Liver (tissue), 9 donors: ENCODE measurements around the gene USP31. TPM values are rescaled to one million over a fixed set of nuclear protein-coding genes. Genes with fewer than 3 reads are reported as not detected.

Source experiments
- DNase-seq: peaks from one replicate; pipeline ENCODE4 v3.0.0-alpha.2; 2017; ENCODE audit warnings: low spot score
- H3K27ac ChIP-seq, 2 donors: one replicate each; pipeline ENCODE4 v1.7.0; 2013; ENCODE audit warnings: inconsistent platforms in 2 of 2, low read length in 2 of 2, control low read depth in 1 of 2, low read depth in 1 of 2, mild to moderate bottlenecking in 1 of 2
- H3K27me3 ChIP-seq, 4 donors: one replicate each; pipeline versions ENCODE4 v1.6.1 to v1.7.0; 2013; ENCODE audit warnings: low read length in 3 of 4, inconsistent platforms in 1 of 4, mild to moderate bottlenecking in 1 of 4, moderate library complexity in 1 of 4; ENCODE audit not compliant: control insufficient read depth in 4 of 4, insufficient read depth in 4 of 4
- H3K36me3 ChIP-seq, 4 donors: one replicate each; pipeline versions ENCODE4 v1.6.1 to v1.7.0; 2013; ENCODE audit warnings: low read length in 3 of 4, mild to moderate bottlenecking in 3 of 4, low read depth in 1 of 4, moderate library complexity in 1 of 4; ENCODE audit not compliant: control insufficient read depth in 4 of 4, insufficient read depth in 3 of 4
- H3K4me1 ChIP-seq, 4 donors: one replicate each; pipeline versions ENCODE4 v1.6.1 to v1.7.0; 2013; ENCODE audit warnings: low read length in 3 of 4, mild to moderate bottlenecking in 3 of 4, moderate library complexity in 1 of 4; ENCODE audit not compliant: control insufficient read depth in 4 of 4, insufficient read depth in 4 of 4
- H3K4me3 ChIP-seq, 3 donors: one replicate each; pipeline versions ENCODE4 v1.6.1 to v1.7.0; 2013; ENCODE audit warnings: low read length in 3 of 3, control low read depth in 1 of 3, low read depth in 1 of 3, mild to moderate bottlenecking in 1 of 3
- H3K9ac ChIP-seq, 2 donors: one replicate each; pipeline ENCODE4 v1.7.0; 2013; ENCODE audit warnings: low read length in 2 of 2, mild to moderate bottlenecking in 2 of 2, moderate library complexity in 2 of 2, control low read depth in 1 of 2, low read depth in 1 of 2
- H3K9me3 ChIP-seq, 4 donors: one replicate each; pipeline versions ENCODE4 v1.6.1 to v1.7.0; 2013; ENCODE audit warnings: low read length in 3 of 4; ENCODE audit not compliant: control insufficient read depth in 4 of 4
- EGR1 ChIP-seq, 2 donors: IDR thresholded peaks; 2 replicates each; pipeline ENCODE4 v1.6.1; 2016 to 2018; ENCODE audit warnings: antibody characterized with exemption in 2 of 2, low read depth in 2 of 2
- FOXA1 ChIP-seq: IDR thresholded peaks from 2 replicates; pipeline ENCODE4 v1.6.1; 2016; ENCODE audit warnings: antibody characterized with exemption
- FOXA2 ChIP-seq: IDR thresholded peaks from 2 replicates; pipeline ENCODE4 v1.6.1; 2016; ENCODE audit warnings: antibody characterized with exemption
- HNF4A ChIP-seq, 2 donors: conservative IDR thresholded peaks; 2 replicates each; pipeline ENCODE4 v1.6.1; 2016; ENCODE audit warnings: antibody characterized with exemption in 2 of 2, mild to moderate bottlenecking in 2 of 2
- HNF4G ChIP-seq: IDR thresholded peaks from 2 replicates; pipeline ENCODE4 v1.6.1; 2016; ENCODE audit warnings: antibody characterized with exemption
- JUND ChIP-seq, 2 donors: IDR thresholded peaks; 2 replicates each; pipeline ENCODE4 v1.6.1; 2016; ENCODE audit warnings: antibody characterized with exemption in 2 of 2
- MAX ChIP-seq: IDR thresholded peaks from 2 replicates; pipeline ENCODE4 v1.6.1; 2016; ENCODE audit warnings: antibody characterized with exemption
- RAD21 ChIP-seq, 2 donors: IDR thresholded peaks; 2 replicates each; pipeline ENCODE4 v1.6.1; 2016; ENCODE audit warnings: antibody characterized with exemption in 2 of 2, mild to moderate bottlenecking in 2 of 2
- RXRA ChIP-seq, 2 donors: IDR thresholded peaks; 2 replicates each; pipeline ENCODE4 v1.6.1; 2017 to 2018; ENCODE audit warnings: antibody characterized with exemption in 2 of 2, mild to moderate bottlenecking in 1 of 2
- SP1 ChIP-seq: IDR thresholded peaks from 2 replicates; pipeline ENCODE4 v1.6.1; 2018; ENCODE audit warnings: antibody characterized with exemption, mild to moderate bottlenecking
- TAF1 ChIP-seq: conservative IDR thresholded peaks from 2 replicates; pipeline ENCODE4 v1.6.1; 2016; ENCODE audit warnings: antibody characterized with exemption, mild to moderate bottlenecking
- YY1 ChIP-seq: IDR thresholded peaks from 2 replicates; pipeline ENCODE4 v1.6.1; 2016; ENCODE audit warnings: antibody characterized with exemption, mild to moderate bottlenecking
- WGBS: extraction: QIAGEN DNeasy Blood & Tissue Kit; methylation state at CpG from one replicate; pipeline ENCODE4 v1.1.7; 2013; 5-methylcytosine and 5-hydroxymethylcytosine counted together
- polyA plus RNA-seq, 2 donors: library from polyadenylated mRNA; stranded (reverse) in 1 of 2; unstranded in 1 of 2; fragments of 200-250 nt in 1 of 2; fragments of >200 nt in 1 of 2; fragmentation: Nextera tagmentation in 1 of 2; extraction: Ambion mirVana in 1 of 2; gene quantifications; one replicate each; pipeline versions ENCODE4 v1.2.1 to v1.2.3, GENCODE V29; 2013 to 2015
- total RNA-seq, 2 donors: library from RNA; depleted of rRNA; stranded (reverse); fragments of >200 nt; gene quantifications; one replicate each; pipeline ENCODE4 v1.2.3, GENCODE V29; 2014
- TF ChIP-seq, protein P1 (sequence below): IDR thresholded peaks from 2 replicates; pipeline ENCODE4 v1.6.1; 2016; ENCODE audit warnings: antibody characterized with exemption
- TF ChIP-seq, protein P2 (sequence below): IDR thresholded peaks from 2 replicates; pipeline ENCODE4 v1.6.1; 2016; ENCODE audit warnings: antibody characterized with exemption
- TF ChIP-seq, protein P3 (sequence below): fragments of 150-350 bp; IDR thresholded peaks from 2 replicates; pipeline ENCODE4 v1.5.1; 2017; ENCODE audit warnings: improper control_type of control experiment, low read depth, low read length; ENCODE audit not compliant: missing input control
- TF ChIP-seq, protein P4 (sequence below): IDR thresholded peaks from 2 replicates; pipeline ENCODE4 v1.6.1; 2016; ENCODE audit warnings: antibody characterized with exemption, mild to moderate bottlenecking
- donor health status: healthy.
- donor health status: healthy.
- donor health status: healthy.
- donor health status: healthy.
- donor health status: healthy.

The USP31 gene
- total and polyA plus RNA-seq, 4 donors: 2.4 to 16.4 (median 3.8) TPM

GRCh38 chr16:23121024-23121423 lies 28.2 kb downstream of the USP31 start:
- peaks cover 0 to 13% (median 8%) of the 10 kb centered on the region in 4 donors for H3K4me1 ChIP-seq
- no peaks in the 10 kb centered on the region for H3K9me3 ChIP-seq
- no peak overlapping the region for H3K9ac ChIP-seq
- DNase-seq: no peak
- WGBS: 88% methylated on average over 3 of the region's 3 CpGs
- no peaks in the 10 kb centered on the region for H3K36me3 ChIP-seq
- no peak overlapping the region for H3K27ac ChIP-seq
- no peak overlapping the region for H3K4me3 ChIP-seq
- H3K27me3 ChIP-seq: no peaks in the 10 kb centered on the region
- no peak for TF ChIP-seq HNF4G

- WGBS: 95% methylated on average over 4 of the region's 4 CpGs
- TF ChIP-seq HNF4A (conservative IDR thresholded peaks at IDR 0.05) (no peak), RAD21 (IDR thresholded peaks at IDR 0.05) (no peak), EGR1 (IDR thresholded peaks at IDR 0.05; ENCODE audit: low read depth in 2 of 2) (no peak), JUND (IDR thresholded peaks at IDR 0.05) (no peak), MAX (no peak), FOXA2 (no peak), TAF1 (no peak), FOXA1 (no peak), YY1 (no peak), HNF4G (no peak)
- TF ChIP-seq, protein P1, sequence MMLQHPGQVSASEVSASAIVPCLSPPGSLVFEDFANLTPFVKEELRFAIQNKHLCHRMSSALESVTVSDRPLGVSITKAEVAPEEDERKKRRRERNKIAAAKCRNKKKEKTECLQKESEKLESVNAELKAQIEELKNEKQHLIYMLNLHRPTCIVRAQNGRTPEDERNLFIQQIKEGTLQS: no peak
- TF ChIP-seq, protein P2, sequence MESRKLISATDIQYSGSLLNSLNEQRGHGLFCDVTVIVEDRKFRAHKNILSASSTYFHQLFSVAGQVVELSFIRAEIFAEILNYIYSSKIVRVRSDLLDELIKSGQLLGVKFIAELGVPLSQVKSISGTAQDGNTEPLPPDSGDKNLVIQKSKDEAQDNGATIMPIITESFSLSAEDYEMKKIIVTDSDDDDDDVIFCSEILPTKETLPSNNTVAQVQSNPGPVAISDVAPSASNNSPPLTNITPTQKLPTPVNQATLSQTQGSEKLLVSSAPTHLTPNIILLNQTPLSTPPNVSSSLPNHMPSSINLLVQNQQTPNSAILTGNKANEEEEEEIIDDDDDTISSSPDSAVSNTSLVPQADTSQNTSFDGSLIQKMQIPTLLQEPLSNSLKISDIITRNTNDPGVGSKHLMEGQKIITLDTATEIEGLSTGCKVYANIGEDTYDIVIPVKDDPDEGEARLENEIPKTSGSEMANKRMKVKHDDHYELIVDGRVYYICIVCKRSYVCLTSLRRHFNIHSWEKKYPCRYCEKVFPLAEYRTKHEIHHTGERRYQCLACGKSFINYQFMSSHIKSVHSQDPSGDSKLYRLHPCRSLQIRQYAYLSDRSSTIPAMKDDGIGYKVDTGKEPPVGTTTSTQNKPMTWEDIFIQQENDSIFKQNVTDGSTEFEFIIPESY: no peak
- Histone ChIP-seq H3K27me3 (no peaks in the 10 kb centered on the region), H3K4me1 (peaks cover 0 to 9% (median 6%) of the 10 kb centered on the region in 4 donors), H3K27ac (no peak overlapping the region), H3K9ac (no peak overlapping the region), H3K36me3 (no peaks in the 10 kb centered on the region), H3K9me3 (no peaks in the 10 kb centered on the region), H3K4me3 (no peak overlapping the region)
- DNase-seq: no peak
Observed at GRCh38 chr16:23120562-23120961, 28.7 kb downstream of the USP31 start.

DNA sequence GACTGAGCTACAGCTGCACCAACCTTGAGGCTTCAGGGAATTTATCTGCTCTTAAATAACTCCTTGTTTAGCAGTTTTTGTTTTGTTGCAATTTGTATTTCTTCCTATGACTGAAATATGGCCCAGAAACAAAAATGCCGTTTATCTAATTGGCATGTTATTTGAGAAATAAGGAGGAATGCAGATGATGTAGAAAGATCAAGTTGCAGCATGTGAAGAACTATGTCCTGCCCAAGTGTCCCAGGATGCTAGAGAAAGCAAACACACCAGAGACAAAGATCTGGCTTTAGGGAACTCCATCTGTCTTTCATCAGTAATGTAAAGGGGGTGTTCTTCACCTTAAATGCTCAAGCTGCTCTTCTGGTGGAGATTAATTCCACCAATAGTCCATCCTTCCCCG lies 29.7 kb downstream of the USP31 start:
- H3K9me3 ChIP-seq: no peaks in the 10 kb centered on the region
- H3K36me3 ChIP-seq: no peaks in the 10 kb centered on the region
- H3K27me3 ChIP-seq: no peaks in the 10 kb centered on the region
- peaks cover 0 to 4% (median 3%) of the 10 kb centered on the region in 4 donors for H3K4me1 ChIP-seq
- DNase-seq: no peak
- H3K27ac ChIP-seq: no peak overlapping the region
- no peak overlapping the region for H3K4me3 ChIP-seq
- no peak overlapping the region for H3K9ac ChIP-seq
- TF ChIP-seq, protein P2: no peak
- TF ChIP-seq EGR1 (IDR thresholded peaks at IDR 0.05; ENCODE audit: low read depth in 2 of 2) (no peak), MAX (no peak), SP1 (no peak), RAD21 (IDR thresholded peaks at IDR 0.05) (no peak), JUND (IDR thresholded peaks at IDR 0.05) (no peak), RXRA (IDR thresholded peaks at IDR 0.05) (no peak)
- TF ChIP-seq, protein P3, sequence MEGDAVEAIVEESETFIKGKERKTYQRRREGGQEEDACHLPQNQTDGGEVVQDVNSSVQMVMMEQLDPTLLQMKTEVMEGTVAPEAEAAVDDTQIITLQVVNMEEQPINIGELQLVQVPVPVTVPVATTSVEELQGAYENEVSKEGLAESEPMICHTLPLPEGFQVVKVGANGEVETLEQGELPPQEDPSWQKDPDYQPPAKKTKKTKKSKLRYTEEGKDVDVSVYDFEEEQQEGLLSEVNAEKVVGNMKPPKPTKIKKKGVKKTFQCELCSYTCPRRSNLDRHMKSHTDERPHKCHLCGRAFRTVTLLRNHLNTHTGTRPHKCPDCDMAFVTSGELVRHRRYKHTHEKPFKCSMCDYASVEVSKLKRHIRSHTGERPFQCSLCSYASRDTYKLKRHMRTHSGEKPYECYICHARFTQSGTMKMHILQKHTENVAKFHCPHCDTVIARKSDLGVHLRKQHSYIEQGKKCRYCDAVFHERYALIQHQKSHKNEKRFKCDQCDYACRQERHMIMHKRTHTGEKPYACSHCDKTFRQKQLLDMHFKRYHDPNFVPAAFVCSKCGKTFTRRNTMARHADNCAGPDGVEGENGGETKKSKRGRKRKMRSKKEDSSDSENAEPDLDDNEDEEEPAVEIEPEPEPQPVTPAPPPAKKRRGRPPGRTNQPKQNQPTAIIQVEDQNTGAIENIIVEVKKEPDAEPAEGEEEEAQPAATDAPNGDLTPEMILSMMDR: no peak
- TF ChIP-seq, protein P4, sequence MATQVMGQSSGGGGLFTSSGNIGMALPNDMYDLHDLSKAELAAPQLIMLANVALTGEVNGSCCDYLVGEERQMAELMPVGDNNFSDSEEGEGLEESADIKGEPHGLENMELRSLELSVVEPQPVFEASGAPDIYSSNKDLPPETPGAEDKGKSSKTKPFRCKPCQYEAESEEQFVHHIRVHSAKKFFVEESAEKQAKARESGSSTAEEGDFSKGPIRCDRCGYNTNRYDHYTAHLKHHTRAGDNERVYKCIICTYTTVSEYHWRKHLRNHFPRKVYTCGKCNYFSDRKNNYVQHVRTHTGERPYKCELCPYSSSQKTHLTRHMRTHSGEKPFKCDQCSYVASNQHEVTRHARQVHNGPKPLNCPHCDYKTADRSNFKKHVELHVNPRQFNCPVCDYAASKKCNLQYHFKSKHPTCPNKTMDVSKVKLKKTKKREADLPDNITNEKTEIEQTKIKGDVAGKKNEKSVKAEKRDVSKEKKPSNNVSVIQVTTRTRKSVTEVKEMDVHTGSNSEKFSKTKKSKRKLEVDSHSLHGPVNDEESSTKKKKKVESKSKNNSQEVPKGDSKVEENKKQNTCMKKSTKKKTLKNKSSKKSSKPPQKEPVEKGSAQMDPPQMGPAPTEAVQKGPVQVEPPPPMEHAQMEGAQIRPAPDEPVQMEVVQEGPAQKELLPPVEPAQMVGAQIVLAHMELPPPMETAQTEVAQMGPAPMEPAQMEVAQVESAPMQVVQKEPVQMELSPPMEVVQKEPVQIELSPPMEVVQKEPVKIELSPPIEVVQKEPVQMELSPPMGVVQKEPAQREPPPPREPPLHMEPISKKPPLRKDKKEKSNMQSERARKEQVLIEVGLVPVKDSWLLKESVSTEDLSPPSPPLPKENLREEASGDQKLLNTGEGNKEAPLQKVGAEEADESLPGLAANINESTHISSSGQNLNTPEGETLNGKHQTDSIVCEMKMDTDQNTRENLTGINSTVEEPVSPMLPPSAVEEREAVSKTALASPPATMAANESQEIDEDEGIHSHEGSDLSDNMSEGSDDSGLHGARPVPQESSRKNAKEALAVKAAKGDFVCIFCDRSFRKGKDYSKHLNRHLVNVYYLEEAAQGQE: no peak
- WGBS: 75% methylated on average over 2 of the region's 2 CpGs
